Mononuclear cell (primary cell): ENCODE data around the gene NTRK2. TPM values are rescaled to one million over a fixed set of nuclear protein-coding genes. Genes with fewer than 3 reads are reported as not detected.

ENCODE experiments used
- H3K27me3 ChIP-seq: 2 replicates; pipeline ENCODE4 v1.6.0; 2011; ENCODE audit warnings: low read length, control low read depth; ENCODE audit not compliant: insufficient read depth
- H3K4me1 ChIP-seq: 2 replicates; pipeline ENCODE4 v1.5.1; 2011; ENCODE audit warnings: mild to moderate bottlenecking, low read length, control low read depth; ENCODE audit not compliant: insufficient read depth
- H3K4me3 ChIP-seq: 2 replicates; pipeline ENCODE4 v1.5.1; 2011; ENCODE audit warnings: mild to moderate bottlenecking, low read length, moderate library complexity
- H3K9me3 ChIP-seq: 2 replicates; pipeline ENCODE4 v1.5.1; 2011; ENCODE audit warnings: low read depth, mild to moderate bottlenecking, control low read depth, low read length
- total RNA-seq: library from RNA; depleted of rRNA; stranded (reverse); fragments of >200 nt; gene quantifications from one replicate; pipeline ENCODE4 v1.2.3, GENCODE V29; 2012

Gene NTRK2
- total RNA-seq, 1 donor = 0.10 TPM

GRCh38 chr9:84670138-84671041 lies 861 bp downstream of the NTRK2 start:
- H3K9me3 ChIP-seq = no peaks in the 10 kb centered on the region
- peaks cover 21% of the 10 kb centered on the region for H3K4me1 ChIP-seq
- H3K4me3 ChIP-seq = no peak overlapping the region
- peaks cover 76% of the 10 kb centered on the region for H3K27me3 ChIP-seq

GRCh38 chr9:84671586-84672521 lies 2.3 kb downstream of the NTRK2 start:
- peaks cover 21% of the 10 kb centered on the region for H3K4me1 ChIP-seq
- H3K9me3 ChIP-seq = no peaks in the 10 kb centered on the region
- H3K4me3 ChIP-seq = no peak overlapping the region
- H3K27me3 ChIP-seq = peaks cover 64% of the 10 kb centered on the region

- Histone ChIP-seq H3K4me1 (peaks cover 8% of the 10 kb centered on the region), H3K9me3 (no peaks in the 10 kb centered on the region), H3K27me3 (peaks cover 46% of the 10 kb centered on the region), H3K4me3 (no peak overlapping the region)
These were observed 4.3 kb downstream of the NTRK2 start for GRCh38 chr9:84673806-84674205.

DNA sequence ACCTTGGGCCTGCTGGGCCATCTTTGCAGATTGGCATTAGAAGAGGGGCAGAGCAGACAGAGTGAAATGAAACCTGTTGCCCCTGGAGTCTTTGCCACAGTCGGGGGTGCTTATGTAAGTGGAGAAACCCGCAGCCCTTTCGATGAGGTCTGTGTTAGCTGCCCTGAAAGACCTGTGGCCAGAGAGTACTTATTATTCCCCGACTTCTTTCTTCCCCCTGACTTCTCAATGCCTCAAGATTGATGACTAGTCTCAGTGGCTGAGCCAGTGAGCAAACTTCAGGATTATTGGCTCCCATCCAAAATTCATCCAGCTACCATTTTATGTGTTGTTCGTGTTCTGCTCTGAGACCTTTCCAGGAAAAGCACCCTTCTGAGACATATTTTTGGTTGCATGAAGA lies 7.6 kb downstream of the NTRK2 start:
- peaks cover 15% of the 10 kb centered on the region for H3K27me3 ChIP-seq
- no peak overlapping the region for H3K4me3 ChIP-seq
- H3K4me1 ChIP-seq = no peaks in the 10 kb centered on the region
- no peaks in the 10 kb centered on the region for H3K9me3 ChIP-seq

- H3K4me1 ChIP-seq = no peaks in the 10 kb centered on the region
- H3K27me3 ChIP-seq = no peaks in the 10 kb centered on the region
- no peaks in the 10 kb centered on the region for H3K9me3 ChIP-seq
- H3K4me3 ChIP-seq = no peak overlapping the region
These were observed 10.0 kb downstream of the NTRK2 start for GRCh38 chr9:84679571-84679970.

DNA sequence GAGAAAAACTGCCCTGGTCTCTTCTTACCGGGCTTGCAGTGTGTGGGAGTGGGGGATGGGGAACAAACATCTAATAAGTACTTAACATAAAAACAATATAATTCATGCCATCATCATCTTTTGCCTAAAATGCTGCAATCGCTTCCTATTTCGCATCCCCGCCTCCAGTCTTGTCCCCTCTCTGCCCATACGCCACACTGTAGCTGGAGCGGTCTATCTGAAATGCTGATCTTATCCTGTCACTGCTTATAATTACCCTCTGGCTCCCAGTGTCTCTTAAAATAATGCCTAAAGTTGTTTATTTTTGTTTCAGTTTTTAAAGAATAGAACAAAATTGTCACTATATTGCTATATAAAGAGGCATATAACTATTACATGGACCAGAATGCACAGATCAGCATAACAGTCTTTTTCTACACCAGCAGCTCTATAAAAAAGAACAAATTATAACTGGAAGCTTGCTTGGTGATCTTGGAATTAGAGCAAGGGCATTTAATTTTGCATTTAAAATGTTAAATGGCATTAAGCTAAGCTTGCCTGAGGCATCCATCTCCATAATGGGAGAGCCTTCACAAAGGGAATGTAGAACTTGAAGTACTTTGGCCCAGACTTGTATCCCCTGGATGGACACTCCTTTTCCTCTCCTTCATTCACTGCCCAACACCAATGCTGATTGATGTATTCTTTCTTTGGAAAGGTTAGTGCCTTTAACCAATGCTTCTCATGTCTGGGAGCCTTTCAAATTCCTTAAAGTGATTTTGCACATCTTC lies 12.2 kb downstream of the NTRK2 start:
- Histone ChIP-seq H3K27me3 (no peaks in the 10 kb centered on the region), H3K9me3 (no peaks in the 10 kb centered on the region), H3K4me3 (no peak overlapping the region), H3K4me1 (no peaks in the 10 kb centered on the region)

DNA sequence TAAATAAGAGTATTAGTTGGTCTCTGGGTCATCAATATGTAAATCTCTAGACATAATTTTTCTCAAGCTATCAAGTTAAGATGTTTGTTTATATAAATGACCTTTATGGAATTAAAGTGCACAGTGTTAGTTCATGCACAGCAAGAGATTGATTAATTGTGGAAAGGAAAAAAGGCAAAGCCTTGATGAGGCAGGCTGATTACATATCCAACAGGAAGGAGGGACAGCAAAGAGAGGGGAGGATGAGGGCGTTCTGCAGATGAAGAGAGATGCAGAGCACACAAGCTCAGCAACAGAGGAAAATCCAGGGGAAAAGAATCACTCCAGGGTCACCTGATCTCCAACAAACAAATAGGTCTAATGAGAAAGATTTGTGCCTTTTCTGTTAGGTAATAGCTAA lies 16.5 kb downstream of the NTRK2 start:
- no peaks in the 10 kb centered on the region for H3K9me3 ChIP-seq

DNA sequence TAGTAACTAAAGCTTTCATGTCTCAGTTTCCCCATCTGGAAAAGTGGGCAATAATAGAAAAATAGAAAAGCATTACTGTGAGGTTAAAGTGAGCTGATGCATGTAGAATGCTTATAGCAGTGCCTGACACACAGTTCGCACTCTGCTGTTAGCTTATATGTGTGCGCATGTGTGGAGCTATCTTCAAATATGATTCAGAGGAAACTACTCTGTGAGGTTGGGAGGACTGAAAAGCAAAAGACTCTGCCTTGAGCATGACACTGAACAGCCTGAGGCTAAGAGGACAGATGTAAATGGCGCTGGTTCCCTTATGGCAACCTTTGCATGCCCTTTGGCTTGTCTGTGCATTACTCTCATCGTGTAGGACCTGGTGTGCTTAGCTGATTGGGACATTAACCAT lies 19.4 kb downstream of the NTRK2 start:
- Histone ChIP-seq H3K9me3 (no peaks in the 10 kb centered on the region), H3K4me1 (no peaks in the 10 kb centered on the region), H3K4me3 (no peak overlapping the region), H3K27me3 (peaks cover 2% of the 10 kb centered on the region)

More for the DNA sequence above, 16.5 kb downstream of the NTRK2 start:
- Histone ChIP-seq H3K27me3 (peaks cover 2% of the 10 kb centered on the region), H3K4me3 (no peak overlapping the region), H3K4me1 (no peaks in the 10 kb centered on the region)

- Histone ChIP-seq H3K27me3 (peaks cover 2% of the 10 kb centered on the region), H3K9me3 (no peaks in the 10 kb centered on the region), H3K4me1 (no peaks in the 10 kb centered on the region), H3K4me3 (no peak overlapping the region)
These were observed 22.1 kb downstream of the NTRK2 start for GRCh38 chr9:84691634-84692033.

DNA sequence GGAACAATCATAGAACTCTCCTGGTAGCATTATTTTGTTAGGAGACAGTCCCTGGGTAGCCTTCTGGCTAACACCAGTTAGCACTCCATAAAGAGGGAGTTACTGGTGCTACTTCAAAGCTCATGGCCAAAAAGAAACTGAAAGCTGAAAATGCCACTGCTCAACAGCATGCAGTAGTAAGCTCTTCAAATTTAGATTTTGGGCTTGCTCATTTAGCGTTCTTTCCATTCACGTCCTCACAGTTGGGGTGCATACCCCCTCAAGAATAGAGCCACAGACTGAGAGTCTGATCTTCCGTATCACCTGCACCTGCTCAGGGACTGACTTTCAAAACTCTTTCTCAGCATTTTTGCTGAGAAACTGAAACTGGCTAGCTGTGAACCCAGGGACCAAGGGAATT lies 24.7 kb downstream of the NTRK2 start:
- Histone ChIP-seq H3K9me3 (no peaks in the 10 kb centered on the region), H3K4me3 (no peak overlapping the region), H3K4me1 (no peaks in the 10 kb centered on the region), H3K27me3 (no peaks in the 10 kb centered on the region)

DNA sequence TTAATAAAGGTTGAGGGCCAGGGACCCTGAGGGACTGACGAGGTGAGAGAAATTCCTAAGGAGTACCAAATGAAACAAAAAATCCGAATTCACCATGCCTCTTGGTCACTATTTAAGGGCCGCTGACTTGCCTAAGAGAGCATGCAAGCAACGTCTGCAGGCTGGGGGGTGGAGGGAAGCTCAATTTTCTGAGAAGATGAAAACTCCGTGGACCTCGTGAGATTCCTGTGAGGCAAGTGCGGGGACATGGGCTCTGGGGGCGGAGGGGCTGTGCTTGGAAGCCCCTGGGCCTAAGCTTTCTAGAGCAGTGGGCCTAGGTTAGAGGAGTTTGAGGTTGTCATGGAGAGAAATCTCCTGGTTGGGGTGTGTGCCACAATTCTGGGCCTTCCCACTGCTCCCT lies 27.5 kb downstream of the NTRK2 start:
- no peaks in the 10 kb centered on the region for H3K27me3 ChIP-seq
- H3K4me1 ChIP-seq = no peaks in the 10 kb centered on the region
- H3K9me3 ChIP-seq = no peaks in the 10 kb centered on the region
- no peak overlapping the region for H3K4me3 ChIP-seq

DNA sequence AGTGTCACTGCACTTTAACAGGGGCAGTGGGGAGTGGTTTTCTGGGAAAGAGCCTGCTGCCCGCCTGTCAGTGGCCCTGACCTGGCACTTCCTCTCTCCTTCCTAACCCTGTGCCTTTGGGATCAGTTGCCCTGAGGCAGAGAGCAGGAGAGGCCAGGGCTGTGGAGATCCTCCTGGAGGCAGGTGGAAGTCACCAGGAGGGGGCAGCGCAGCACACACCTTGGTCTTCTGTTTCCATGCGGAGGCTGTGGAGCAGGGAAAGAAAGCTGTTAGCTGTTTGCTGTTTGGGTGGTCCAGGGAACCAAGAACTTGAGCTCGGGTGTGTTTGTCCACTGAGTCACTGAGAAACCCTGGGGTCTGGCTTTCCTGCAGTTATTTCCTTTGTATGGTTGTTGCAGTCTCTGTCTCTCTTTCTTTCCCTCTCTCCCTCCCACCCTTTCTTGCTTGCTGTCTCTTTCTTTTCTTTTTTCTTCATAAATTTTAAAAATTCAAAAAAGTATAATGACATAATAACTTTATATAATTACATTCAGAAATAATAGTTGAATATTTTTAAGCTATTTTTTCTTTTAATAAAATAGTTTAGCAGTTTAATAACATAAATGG lies 28.1 kb downstream of the NTRK2 start:
- Histone ChIP-seq H3K9me3 (no peaks in the 10 kb centered on the region), H3K27me3 (no peaks in the 10 kb centered on the region), H3K4me1 (no peaks in the 10 kb centered on the region), H3K4me3 (no peak overlapping the region)

DNA sequence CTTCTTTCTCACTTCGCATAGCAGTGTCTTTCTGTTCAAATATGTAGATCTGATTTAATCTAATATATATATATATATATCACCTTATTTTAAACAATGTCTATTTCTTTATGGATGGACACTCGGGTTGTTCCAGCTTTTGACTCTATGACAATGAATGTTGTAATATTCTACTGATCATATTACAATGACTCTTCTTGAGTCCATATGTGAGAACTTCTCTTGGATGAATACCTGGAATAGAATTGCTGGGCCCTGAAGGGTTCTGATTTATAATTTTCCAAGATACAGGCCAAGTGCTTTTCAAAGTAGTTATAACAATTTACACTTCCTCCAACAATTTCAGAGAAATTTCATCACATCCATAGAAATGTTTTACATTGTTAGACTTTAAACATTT lies 28.8 kb downstream of the NTRK2 start:
- H3K9me3 ChIP-seq = no peaks in the 10 kb centered on the region

DNA sequence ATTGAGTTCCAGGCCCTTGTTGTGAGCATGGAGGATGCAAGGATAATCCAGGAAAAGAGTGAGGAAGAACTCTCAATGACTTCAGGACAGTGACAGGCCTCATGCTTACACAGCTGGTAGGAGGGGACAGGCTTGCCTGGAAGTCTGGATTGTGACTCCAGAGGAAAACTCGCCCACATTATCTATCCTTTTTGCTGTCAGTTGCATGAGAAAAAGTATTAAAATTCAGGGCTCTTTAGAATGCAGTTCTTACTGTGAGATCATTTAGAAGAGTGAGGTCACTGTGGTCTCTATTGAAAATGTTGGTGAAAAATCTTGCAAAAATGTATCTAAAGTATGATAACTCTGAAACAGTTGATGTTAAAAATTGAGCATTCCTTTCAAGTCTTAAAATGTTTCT lies 30.5 kb downstream of the NTRK2 start:
- no peaks in the 10 kb centered on the region for H3K4me1 ChIP-seq
- no peak overlapping the region for H3K4me3 ChIP-seq
- H3K9me3 ChIP-seq = no peaks in the 10 kb centered on the region
- no peaks in the 10 kb centered on the region for H3K27me3 ChIP-seq

More for the DNA sequence above, 28.8 kb downstream of the NTRK2 start:
- Histone ChIP-seq H3K4me3 (no peak overlapping the region), H3K4me1 (no peaks in the 10 kb centered on the region), H3K27me3 (no peaks in the 10 kb centered on the region)
